ENCODE data around the gene DIAPH1.
A peak's percentile ranks its signal among the peaks of the same experiment; 100 is the strongest.

DIAPH1 gene

DNA sequence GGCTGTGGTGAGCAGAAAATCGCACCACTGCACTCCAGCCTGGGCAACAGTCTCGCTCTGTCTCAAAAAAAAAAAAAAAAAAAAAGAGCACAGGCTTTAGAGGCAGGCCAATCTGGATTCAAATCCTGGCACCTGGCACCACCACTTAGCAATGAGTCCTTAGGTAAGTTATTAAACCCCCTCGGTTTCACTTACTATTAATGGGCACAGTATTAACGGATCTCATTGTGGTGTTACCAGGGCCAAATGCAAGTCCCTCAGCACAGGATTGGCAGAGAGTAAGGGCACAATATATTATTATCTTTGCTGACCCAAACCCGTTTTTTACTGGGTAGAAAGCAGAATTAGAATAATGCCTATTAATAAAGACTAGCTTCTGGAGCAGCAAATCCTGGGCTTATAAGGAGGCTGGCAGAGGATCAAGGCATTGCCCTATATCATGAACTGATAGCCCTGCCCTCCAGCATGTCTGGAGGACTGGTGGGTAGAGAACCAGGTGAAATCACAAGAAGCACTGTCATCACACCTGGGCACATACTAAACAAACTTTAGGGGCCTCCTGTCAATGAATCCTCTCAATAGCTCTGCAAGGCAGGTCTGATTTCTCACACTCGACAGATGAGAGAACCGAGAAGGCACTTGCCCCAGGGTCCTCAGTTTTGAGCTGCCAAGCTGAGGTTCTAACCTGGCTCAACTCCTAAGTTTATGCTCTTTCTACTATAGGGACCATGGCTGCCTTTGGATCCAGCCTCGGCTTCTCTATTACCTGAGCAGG is 112.2 kb downstream of the DIAPH1 start:
- TF ChIP-seq POLR2A (IDR thresholded peaks at IDR 0.05; ENCODE audit: low read depth, low read length) (no peak), POLR2AphosphoS5 (IDR thresholded peaks at IDR 0.05; ENCODE audit: low read depth, low read length) (no peak), PAX5 (IDR thresholded peaks at IDR 0.05; ENCODE audit: insufficient read depth, low read length, severe bottlenecking) (no peak), TAF1 (IDR thresholded peaks at IDR 0.05; ENCODE audit: low read depth, low read length) (no peak), SPI1 (IDR thresholded peaks at IDR 0.05; ENCODE audit: low read depth, low read length) (no peak), POU2F2 (IDR thresholded peaks at IDR 0.05; ENCODE audit: low read depth, low read length) (no peak)
- FAIRE-seq (peak; percentile 80), DNase-seq (ENCODE audit: insufficient read length, low spot score) (no peak)

- peak; percentile 50 for FAIRE-seq
- TF ChIP-seq PAX5 (IDR thresholded peaks at IDR 0.05; ENCODE audit: insufficient read depth, low read length, severe bottlenecking) (no peak), TAF1 (IDR thresholded peaks at IDR 0.05; ENCODE audit: low read depth, low read length) (no peak), SPI1 (IDR thresholded peaks at IDR 0.05; ENCODE audit: low read depth, low read length) (no peak), POLR2A (IDR thresholded peaks at IDR 0.05; ENCODE audit: low read depth, low read length) (no peak), POU2F2 (IDR thresholded peaks at IDR 0.05; ENCODE audit: low read depth, low read length) (no peak), POLR2AphosphoS5 (IDR thresholded peaks at IDR 0.05; ENCODE audit: low read depth, low read length) (no peak)
- DNase-seq (ENCODE audit: insufficient read length, low spot score), result no peak
Observed at GRCh38 chr5:141504216-141504615, 114.6 kb downstream of the DIAPH1 start.

DNA sequence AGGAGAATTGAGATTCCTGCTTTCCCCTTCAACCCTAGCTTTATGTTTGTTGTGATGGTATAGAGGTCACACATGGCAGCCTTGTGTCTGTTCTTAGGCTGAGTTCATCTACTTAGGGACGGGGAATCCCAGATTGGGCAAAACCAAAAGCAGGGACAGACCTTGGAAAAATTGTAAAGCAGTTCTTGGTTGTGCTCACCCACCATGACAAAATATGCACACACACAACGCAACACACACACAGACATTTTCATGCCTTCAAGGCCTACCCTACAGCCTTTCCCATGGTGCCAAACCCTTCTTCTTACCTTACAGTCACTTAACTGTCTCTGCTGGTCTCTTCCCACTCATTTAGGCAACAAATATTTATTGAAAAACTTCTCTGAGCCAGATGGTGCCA is 115.1 kb downstream of the DIAPH1 start:
- DNase-seq (ENCODE audit: insufficient read length, low spot score), result no peak
- TF ChIP-seq TAF1 (IDR thresholded peaks at IDR 0.05; ENCODE audit: low read depth, low read length), result no peak
- TF ChIP-seq PAX5 (IDR thresholded peaks at IDR 0.05; ENCODE audit: insufficient read depth, low read length, severe bottlenecking), result peak; percentile 68
- peak; percentile 90 for FAIRE-seq

- DNase-seq (ENCODE audit: insufficient read length, low spot score), result no peak
- TF ChIP-seq SPI1 (IDR thresholded peaks at IDR 0.05; ENCODE audit: low read depth, low read length) (no peak), POLR2AphosphoS5 (IDR thresholded peaks at IDR 0.05; ENCODE audit: low read depth, low read length) (no peak), PAX5 (IDR thresholded peaks at IDR 0.05; ENCODE audit: insufficient read depth, low read length, severe bottlenecking) (no peak), POLR2A (IDR thresholded peaks at IDR 0.05; ENCODE audit: low read depth, low read length) (no peak), TAF1 (IDR thresholded peaks at IDR 0.05; ENCODE audit: low read depth, low read length) (no peak), POU2F2 (IDR thresholded peaks at IDR 0.05; ENCODE audit: low read depth, low read length) (no peak)
- peak; percentile 5 for FAIRE-seq
Observed at GRCh38 chr5:141501761-141502160, 117.0 kb downstream of the DIAPH1 start.

DNA sequence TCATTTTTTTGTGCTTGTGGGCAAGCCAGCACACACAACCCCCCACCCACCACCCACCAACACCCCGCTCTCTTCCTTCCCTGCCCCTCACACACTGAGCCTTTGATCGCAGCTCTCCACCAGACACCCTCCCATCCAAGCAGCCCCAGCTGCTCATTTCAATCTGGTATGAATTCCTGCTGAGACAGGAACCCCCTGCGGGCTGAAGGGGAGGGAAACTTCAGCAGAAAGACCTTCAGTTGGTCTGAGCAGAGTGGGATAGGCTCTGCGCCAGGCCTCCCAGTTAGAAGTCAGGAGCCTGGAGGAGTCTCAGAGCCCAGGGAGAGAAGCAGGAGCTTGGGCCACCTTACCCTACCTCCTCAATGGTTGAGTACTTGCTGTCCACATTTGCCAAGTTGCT is 122.8 kb downstream of the DIAPH1 start:
- TF ChIP-seq POLR2AphosphoS5 (IDR thresholded peaks at IDR 0.05; ENCODE audit: low read depth, low read length) (no peak), POU2F2 (IDR thresholded peaks at IDR 0.05; ENCODE audit: low read depth, low read length) (no peak), POLR2A (IDR thresholded peaks at IDR 0.05; ENCODE audit: low read depth, low read length) (no peak), PAX5 (IDR thresholded peaks at IDR 0.05; ENCODE audit: insufficient read depth, low read length, severe bottlenecking) (no peak), SPI1 (IDR thresholded peaks at IDR 0.05; ENCODE audit: low read depth, low read length) (no peak), TAF1 (IDR thresholded peaks at IDR 0.05; ENCODE audit: low read depth, low read length) (no peak)
- DNase-seq (ENCODE audit: insufficient read length, low spot score), result no peak
- no peak for FAIRE-seq

- DNase-seq (ENCODE audit: insufficient read length, low spot score), result no peak
- TF ChIP-seq PAX5 (IDR thresholded peaks at IDR 0.05; ENCODE audit: insufficient read depth, low read length, severe bottlenecking), result no peak
- TF ChIP-seq POLR2AphosphoS5 (IDR thresholded peaks at IDR 0.05; ENCODE audit: low read depth, low read length), result no peak
- TF ChIP-seq POLR2A (IDR thresholded peaks at IDR 0.05; ENCODE audit: low read depth, low read length), result no peak
- no peak for FAIRE-seq
Observed at GRCh38 chr5:141495453-141495811, 123.4 kb downstream of the DIAPH1 start.

GRCh38 chr5:141494761-141495452 is 123.9 kb downstream of the DIAPH1 start:
- DNase-seq (ENCODE audit: insufficient read length, low spot score), result no peak
- TF ChIP-seq POLR2AphosphoS5 (IDR thresholded peaks at IDR 0.05; ENCODE audit: low read depth, low read length) (no peak), TAF1 (IDR thresholded peaks at IDR 0.05; ENCODE audit: low read depth, low read length) (no peak)
- FAIRE-seq, result peak; percentile 5

DNA sequence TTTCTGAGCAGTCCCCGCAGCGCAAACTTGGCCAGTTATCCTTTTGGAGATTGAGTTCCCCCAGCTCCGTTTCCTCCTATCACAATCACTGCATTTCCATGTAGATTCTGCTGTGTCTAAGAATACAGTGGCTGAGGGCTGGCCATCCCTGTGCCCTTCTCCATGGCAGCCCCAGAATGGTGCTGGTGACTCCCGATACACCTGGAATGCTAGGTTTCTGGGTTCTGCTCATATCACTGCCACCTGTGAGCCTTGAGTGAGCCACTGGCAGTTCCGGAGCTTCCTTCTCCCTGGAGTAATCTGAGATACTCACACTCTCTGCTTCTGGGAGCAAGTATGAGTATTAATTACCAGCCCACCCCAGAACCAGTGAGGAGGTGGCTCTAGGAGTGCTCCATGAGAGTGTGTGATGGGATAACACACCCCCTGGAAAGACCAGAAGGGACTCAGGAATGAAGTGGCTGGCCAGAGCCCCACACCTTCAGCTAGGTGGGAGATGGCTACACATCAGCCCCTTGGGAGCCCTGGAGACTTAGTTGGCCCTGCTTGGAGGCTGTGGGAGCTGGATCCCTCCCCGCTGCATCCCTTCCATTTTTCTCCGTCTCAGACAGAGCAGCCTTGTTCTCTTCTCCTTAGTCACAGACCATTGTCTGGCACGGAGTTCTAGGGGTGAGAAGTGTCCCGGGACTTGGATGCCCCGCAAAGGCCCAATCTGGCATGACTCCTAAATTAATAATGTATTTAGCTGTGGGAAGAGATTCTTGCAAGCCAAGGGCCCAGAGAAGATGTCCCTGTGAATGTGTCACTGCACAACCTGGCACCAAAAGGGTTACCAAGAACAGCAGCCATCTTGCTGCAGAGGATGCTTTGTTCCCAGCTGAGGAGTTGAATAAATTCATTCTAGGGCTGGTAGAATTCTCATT is 125.0 kb downstream of the DIAPH1 start:
- TF ChIP-seq TAF1 (IDR thresholded peaks at IDR 0.05; ENCODE audit: low read depth, low read length) (no peak), SPI1 (IDR thresholded peaks at IDR 0.05; ENCODE audit: low read depth, low read length) (no peak), POLR2A (IDR thresholded peaks at IDR 0.05; ENCODE audit: low read depth, low read length) (no peak), PAX5 (IDR thresholded peaks at IDR 0.05; ENCODE audit: insufficient read depth, low read length, severe bottlenecking) (no peak), POU2F2 (IDR thresholded peaks at IDR 0.05; ENCODE audit: low read depth, low read length) (no peak), POLR2AphosphoS5 (IDR thresholded peaks at IDR 0.05; ENCODE audit: low read depth, low read length) (no peak)
- FAIRE-seq, result no peak
- DNase-seq (ENCODE audit: insufficient read length, low spot score), result no peak

DNA sequence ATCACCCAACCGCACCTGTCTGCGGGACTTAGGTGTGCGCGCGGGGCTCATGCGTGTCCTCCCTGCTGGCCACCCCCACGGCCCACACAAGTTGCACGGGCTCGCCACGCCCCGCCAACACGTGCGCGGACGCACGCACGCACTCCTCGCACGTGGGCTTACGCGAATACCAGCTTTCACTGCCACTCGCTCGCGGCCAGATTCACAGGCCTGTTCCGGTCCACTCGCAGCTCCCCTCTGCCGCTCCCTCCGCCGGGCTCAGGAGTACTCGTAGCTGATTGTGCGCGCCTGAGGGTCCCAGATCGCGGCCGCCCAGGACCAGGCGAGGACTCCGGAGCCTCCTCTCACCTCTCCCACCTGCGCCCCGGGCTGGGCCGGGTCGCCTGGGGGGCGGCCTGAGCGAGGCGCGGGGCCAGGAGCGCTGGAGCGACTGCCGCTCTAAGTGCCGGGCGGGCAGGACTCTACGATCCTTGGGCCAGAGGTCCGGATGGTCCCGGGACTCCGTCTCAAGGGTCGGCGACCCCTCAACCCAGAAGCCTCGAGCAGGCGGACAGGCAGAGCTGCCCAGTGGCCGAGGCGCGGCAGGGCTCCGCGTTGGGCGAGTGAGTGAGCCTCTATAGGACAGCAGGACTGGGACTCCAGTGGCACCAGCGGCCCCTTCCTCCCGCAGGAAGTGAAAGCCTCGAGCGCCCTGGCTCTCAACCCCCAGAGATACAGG is 126.5 kb downstream of the DIAPH1 start:
- FAIRE-seq (peak; percentile 97), DNase-seq (ENCODE audit: insufficient read length, low spot score) (no peak)
- TF ChIP-seq SPI1 (IDR thresholded peaks at IDR 0.05; ENCODE audit: low read depth, low read length) (peak; percentile 50; the same call in 1 of the 2 replicates), PAX5 (IDR thresholded peaks at IDR 0.05; ENCODE audit: insufficient read depth, low read length, severe bottlenecking) (no peak)

All from GM12891 (cell line).